SK-N-SH treated with all-trans-retinoic acid at 6 μM for 48 hours (cell line): ENCODE measurements around the gene GGT7.

Experiments used
- ATAC-seq: fragments of 200-7000 bp; cut with Tn5 transposase; 3 replicates; pipeline ENCODE4 v1.9.1; 2020; ENCODE audit warnings: mild to moderate bottlenecking, moderate library complexity
- ARNTL ChIP-seq: fragments of 450-650 bp; formaldehyde crosslinking; IDR thresholded peaks from 2 replicates; pipeline ENCODE4 v1.5.0; 2020; ENCODE audit warnings: low read depth, mild to moderate bottlenecking, moderate library complexity, borderline replicate concordance
- BACH2 ChIP-seq: fragments of 250-450 bp; sonication (Bioruptor Pico); IDR thresholded peaks from 2 replicates; pipeline ENCODE4 v1.9.0; 2021; ENCODE audit warnings: mild to moderate bottlenecking, borderline replicate concordance
- CREB5 ChIP-seq: fragments of 250-450 bp; sonication (Bioruptor Pico); IDR thresholded peaks from 2 replicates; pipeline ENCODE4 v1.5.1; 2020; ENCODE audit warnings: low read depth, mild to moderate bottlenecking, moderate library complexity
- CSDC2 ChIP-seq: fragments of 250-450 bp; sonication (Bioruptor Pico); IDR thresholded peaks from 2 replicates; pipeline ENCODE4 v1.5.0; 2020; ENCODE audit warnings: mild to moderate bottlenecking, moderate library complexity
- CSRNP3 ChIP-seq: fragments of 250-450 bp; sonication (Bioruptor Pico); IDR thresholded peaks from 2 replicates; pipeline ENCODE4 v1.5.1; 2021; ENCODE audit warnings: mild to moderate bottlenecking, moderate library complexity
- ESRRG ChIP-seq: fragments of 250-450 bp; sonication (Bioruptor Pico); IDR thresholded peaks from 2 replicates; pipeline ENCODE4 v1.6.1; 2021; ENCODE audit warnings: mild to moderate bottlenecking
- GLIS3 ChIP-seq: fragments of 250-450 bp; sonication (Bioruptor Pico); IDR thresholded peaks from 2 replicates; pipeline ENCODE4 v1.5.0; 2020; ENCODE audit warnings: mild to moderate bottlenecking, moderate library complexity
- ISL1 ChIP-seq: fragments of 250-450 bp; sonication (Bioruptor Pico); IDR thresholded peaks from 2 replicates; pipeline ENCODE4 v2.1.2; 2022; ENCODE audit warnings: mild to moderate bottlenecking, moderate library complexity
- OSR1 ChIP-seq: fragments of 250-450 bp; sonication (Bioruptor Pico); IDR thresholded peaks from 2 replicates; pipeline ENCODE4 v1.8.0; 2022; ENCODE audit warnings: moderate library complexity, mild to moderate bottlenecking, inconsistent platforms
- POU6F1 ChIP-seq: fragments of 250-450 bp; sonication (Bioruptor Pico); IDR thresholded peaks from 2 replicates; pipeline ENCODE4 v1.8.0; 2021; ENCODE audit warnings: low read depth, mild to moderate bottlenecking, moderate library complexity, borderline replicate concordance
- PPARA ChIP-seq: fragments of 250-450 bp; sonication (Bioruptor Pico); IDR thresholded peaks from 2 replicates; pipeline ENCODE4 v1.5.0; 2020; ENCODE audit warnings: mild to moderate bottlenecking, borderline replicate concordance
- RARB ChIP-seq: fragments of 250-450 bp; sonication (Bioruptor Pico); IDR thresholded peaks from 2 replicates; pipeline ENCODE4 v1.8.0; 2021; ENCODE audit warnings: mild to moderate bottlenecking, moderate library complexity
- TCF4 ChIP-seq: fragments of 250-450 bp; sonication (Bioruptor Pico); IDR thresholded peaks from 2 replicates; pipeline ENCODE4 v1.8.0; 2021; ENCODE audit warnings: mild to moderate bottlenecking, moderate library complexity, borderline replicate concordance
- TOX ChIP-seq: fragments of 250-450 bp; sonication (Bioruptor Pico); IDR thresholded peaks from 2 replicates; pipeline ENCODE4 v1.8.0; 2021; ENCODE audit warnings: mild to moderate bottlenecking, moderate library complexity, borderline replicate concordance
- TSHZ2 ChIP-seq: fragments of 250-450 bp; sonication (Bioruptor Pico); IDR thresholded peaks from 2 replicates; pipeline ENCODE4 v1.5.0; 2020; ENCODE audit warnings: mild to moderate bottlenecking, moderate library complexity
- ZC3H10 ChIP-seq: fragments of 250-450 bp; sonication (Bioruptor Pico); IDR thresholded peaks from 2 replicates; pipeline ENCODE4 v1.5.1; 2021; ENCODE audit warnings: mild to moderate bottlenecking, moderate library complexity
- ZFP3 ChIP-seq: fragments of 250-450 bp; sonication (Bioruptor Pico); IDR thresholded peaks from 2 replicates; pipeline ENCODE4 v1.5.0; 2020; ENCODE audit warnings: mild to moderate bottlenecking, moderate library complexity
- ZFP30 ChIP-seq: fragments of 450-650 bp; formaldehyde crosslinking; IDR thresholded peaks from 2 replicates; pipeline ENCODE4 v1.5.0; 2022; ENCODE audit warnings: mild to moderate bottlenecking, moderate library complexity
- ZNF565 ChIP-seq: fragments of 450-650 bp; formaldehyde crosslinking; conservative IDR thresholded peaks from 2 replicates; pipeline ENCODE4 v1.5.0; 2020; ENCODE audit warnings: low read depth, mild to moderate bottlenecking, moderate library complexity
- ZNF70 ChIP-seq: fragments of 450-650 bp; formaldehyde crosslinking; IDR thresholded peaks from 2 replicates; pipeline ENCODE4 v1.5.0; 2020; ENCODE audit warnings: mild to moderate bottlenecking, moderate library complexity
- ZNF8 ChIP-seq: fragments of 450-650 bp; formaldehyde crosslinking; IDR thresholded peaks from 2 replicates; pipeline ENCODE4 v1.5.0; 2020; ENCODE audit warnings: mild to moderate bottlenecking, moderate library complexity

Gene GGT7

GRCh38 chr20:34880215-34880850 is 7.7 kb upstream of the GGT7 start:
- ATAC-seq, result no peak
- TF ChIP-seq ZFP30 (CRISPR knock-in tag) (no peak), CREB5 (CRISPR knock-in tag) (no peak), TOX (no peak), ARNTL (CRISPR knock-in tag) (no peak), ZNF565 (CRISPR knock-in tag) (no peak), CSDC2 (CRISPR knock-in tag) (no peak)

- peak; percentile 55 for ATAC-seq
- TF ChIP-seq ISL1 (CRISPR knock-in tag) (no peak), ARNTL (CRISPR knock-in tag) (no peak), BACH2 (no peak), ZNF565 (CRISPR knock-in tag) (no peak), CREB5 (CRISPR knock-in tag) (no peak), ZC3H10 (no peak), CSRNP3 (CRISPR knock-in tag) (no peak), ESRRG (no peak), TOX (no peak), GLIS3 (no peak), OSR1 (CRISPR knock-in tag) (no peak), ZNF8 (CRISPR knock-in tag) (no peak)
- TF ChIP-seq, all 23 proteins: peak for 0
Measured at GRCh38 chr20:34876406-34877282, 4.0 kb upstream of the GGT7 start, which contains the start of gene ACSS2. ACSS2 (plus strand) TSS chr20:34876612; CDS start chr20:34876646, 34 bp downstream.

GRCh38 chr20:34875642-34876405 is 3.2 kb upstream of the GGT7 start:
- ATAC-seq, result peak; percentile 80
- TF ChIP-seq ZNF70 (CRISPR knock-in tag), result peak; percentile 97
- TF ChIP-seq BACH2, result no peak

GRCh38 chr20:34874094-34874654 is 1.5 kb upstream of the GGT7 start:
- peak; percentile 69 for ATAC-seq
- no peak for TF ChIP-seq PPARA (CRISPR knock-in tag)
- no peak for TF ChIP-seq ARNTL (CRISPR knock-in tag)
- no peak for TF ChIP-seq CSDC2 (CRISPR knock-in tag)
- no peak for TF ChIP-seq TOX
- no peak for TF ChIP-seq CSRNP3 (CRISPR knock-in tag)
- TF ChIP-seq GLIS3, result no peak
- no peak for TF ChIP-seq ESRRG
- TF ChIP-seq ZFP3, result no peak
- TF ChIP-seq ZNF565 (CRISPR knock-in tag), result no peak
- TF ChIP-seq TCF4 (CRISPR knock-in tag), result no peak
- TF ChIP-seq OSR1 (CRISPR knock-in tag), result no peak
- no peak for TF ChIP-seq POU6F1 (CRISPR knock-in tag)
- no peak for TF ChIP-seq TSHZ2
- TF ChIP-seq BACH2, result no peak
- TF ChIP-seq RARB (CRISPR knock-in tag), result no peak
